Dermis microvascular lymphatic vessel endothelial cell (primary cell): Measurements from ENCODE around the gene ZNF25. TPM values are rescaled to one million over a fixed set of nuclear protein-coding genes. Genes with fewer than 3 reads are reported as not detected.
"Not testable (repeated sequence)": the region's sequence is repeated elsewhere in the genome, so short reads cannot be mapped to it uniquely, and the experiment has no call there.

ENCODE experiments used
- DNase-seq, 2 donors: peaks; one replicate each; pipeline versions ENCODE4 v3.0.0 to v3.0.0-alpha.2; 2010; ENCODE audit warnings: low read depth in 2 of 2
- total RNA-seq: library from RNA; depleted of rRNA; stranded (reverse); fragments of >200 nt; gene quantifications from 2 replicates; pipeline ENCODE4 v1.2.1, GENCODE V29; 2014

ZNF25 gene
- total RNA-seq, 1 donor from 2014 or later = 3.6 TPM

GRCh38 chr10:37948210-37948609 is 28.2 kb downstream of the ZNF25 start:
- DNase-seq = no peak

DNA sequence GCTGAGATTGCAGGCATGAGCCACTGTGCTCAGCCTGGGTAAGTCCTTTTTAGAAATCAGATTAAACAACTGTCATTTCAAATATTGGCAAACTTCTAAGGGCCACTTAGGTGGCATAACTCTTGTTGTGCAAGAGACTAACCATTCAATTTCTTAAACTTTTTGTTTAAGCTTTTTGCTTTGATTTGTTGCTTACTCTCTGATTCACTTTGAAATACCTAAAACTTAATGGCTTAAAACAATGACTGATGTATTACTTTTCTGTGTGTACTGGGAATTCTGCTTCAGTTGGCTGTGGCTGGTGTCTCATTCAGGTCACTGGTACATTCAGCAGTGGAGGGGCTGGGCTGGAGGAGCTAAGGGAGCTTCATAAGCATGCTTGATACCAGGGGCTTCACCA is 28.9 kb downstream of the ZNF25 start:
- no peak for DNase-seq

DNA sequence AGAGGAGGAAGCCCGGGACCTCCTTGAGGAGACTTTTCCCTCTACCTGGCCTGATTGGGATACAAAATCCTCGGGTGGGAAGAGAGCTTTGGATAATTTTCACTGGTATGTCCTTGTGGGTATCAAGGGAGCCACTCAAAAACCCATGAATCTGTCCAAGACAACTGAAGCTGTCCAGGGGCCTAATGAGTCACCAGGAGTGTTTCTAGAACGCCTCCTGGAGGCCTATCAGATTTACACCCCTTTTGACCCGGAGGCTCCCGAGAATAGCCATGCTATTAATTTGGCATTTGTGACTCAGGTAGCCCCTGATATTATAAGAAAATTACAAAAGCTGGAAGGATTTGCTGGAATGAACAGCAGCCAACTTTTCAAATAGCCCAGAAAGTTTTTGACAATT is 38.6 kb downstream of the ZNF25 start:
- no peak for DNase-seq

- DNase-seq = no peak
Observed at GRCh38 chr10:37934791-37935190, 41.7 kb downstream of the ZNF25 start.

DNA sequence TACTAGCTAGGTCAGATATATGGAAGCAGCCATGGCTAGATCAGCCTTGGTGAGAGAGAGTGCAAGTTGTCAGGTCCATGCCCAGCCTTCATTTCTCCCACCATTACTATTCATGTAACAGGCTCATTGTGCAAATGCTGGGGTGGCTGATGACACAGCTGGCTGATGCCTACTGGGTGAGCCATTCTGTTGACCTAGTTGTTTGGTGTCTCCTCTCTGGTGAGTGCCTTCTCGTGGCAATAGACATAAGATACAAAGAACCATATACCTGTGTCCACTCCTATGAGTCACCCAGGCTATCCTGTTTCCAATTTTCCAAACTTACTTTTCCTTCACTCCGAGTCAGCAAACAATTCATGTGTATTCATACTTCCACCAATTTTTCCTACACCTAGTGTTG is 46.0 kb downstream of the ZNF25 start:
- DNase-seq = no peak

GRCh38 chr10:37908165-37908564 is 68.3 kb downstream of the ZNF25 start:
- not testable (repeated sequence) for DNase-seq

GRCh38 chr10:37906382-37906781 is 70.1 kb downstream of the ZNF25 start:
- no peak for DNase-seq

Other genes with a start within 250 kb of the ZNF25 start
- 4.5 and 5.7 TPM in 2 replicates for gene ZNF248, start 119.0 kb downstream of the ZNF25 start, total RNA-seq
- 14.5 and 18.2 TPM in 2 replicates for gene ZNF33A, start 34.0 kb upstream of the ZNF25 start, total RNA-seq
- 5.1 and 5.8 TPM in 2 replicates for gene ZNF37A, start 117.7 kb upstream of the ZNF25 start, total RNA-seq